Measurements from ENCODE around the gene PTPN7.

PTPN7 gene

GRCh38 chr1:202186327-202186726 is 25.9 kb upstream of the PTPN7 start:
- ChIA-PET POLR2A (interaction anchor here (0.6 kb wide), 1 partner anchor 674 kb away, joined by 6 read pairs; no protein-coding TSS in a partner anchor), CTCF (interaction anchor here (0.6 to 5.0 kb wide), 11 partner anchors 10 to 533 kb away, joined by 3 to 30 read pairs (median 5); no protein-coding TSS in a partner anchor)
- H3K4me3 ChIP-seq (ENCODE audit: low read depth, low read length) = no peak overlapping the region
- no peak for TF ChIP-seq SCRT1 (tag by site-specific recombination; IDR thresholded peaks at IDR 0.05; ENCODE audit: borderline replicate concordance)
- TF ChIP-seq ZNF366 (tag by site-specific recombination; conservative IDR thresholded peaks at IDR 0.05) = no peak
- TF ChIP-seq ZNF221 (tag by site-specific recombination; IDR thresholded peaks at IDR 0.05; ENCODE audit: borderline replicate concordance) = no peak
- TF ChIP-seq KLF9 (tag by site-specific recombination; IDR thresholded peaks at IDR 0.05; ENCODE audit: low read depth) = no peak
- TF ChIP-seq REPIN1 (tag by site-specific recombination; IDR thresholded peaks at IDR 0.05; ENCODE audit: low read depth) = no peak
- TF ChIP-seq ZNF146 (tag by site-specific recombination; IDR thresholded peaks at IDR 0.05) = no peak
- no peak for TF ChIP-seq ZFP69B (tag by site-specific recombination; IDR thresholded peaks at IDR 0.05)
- no peak for TF ChIP-seq ZNF202 (tag by site-specific recombination; IDR thresholded peaks at IDR 0.05; ENCODE audit: borderline replicate concordance)
- TF ChIP-seq ZNF521 (tag by site-specific recombination; IDR thresholded peaks at IDR 0.05) = no peak
- TF ChIP-seq ZNF664 (tag by site-specific recombination; IDR thresholded peaks at IDR 0.05) = no peak
- TF ChIP-seq, protein P1, sequence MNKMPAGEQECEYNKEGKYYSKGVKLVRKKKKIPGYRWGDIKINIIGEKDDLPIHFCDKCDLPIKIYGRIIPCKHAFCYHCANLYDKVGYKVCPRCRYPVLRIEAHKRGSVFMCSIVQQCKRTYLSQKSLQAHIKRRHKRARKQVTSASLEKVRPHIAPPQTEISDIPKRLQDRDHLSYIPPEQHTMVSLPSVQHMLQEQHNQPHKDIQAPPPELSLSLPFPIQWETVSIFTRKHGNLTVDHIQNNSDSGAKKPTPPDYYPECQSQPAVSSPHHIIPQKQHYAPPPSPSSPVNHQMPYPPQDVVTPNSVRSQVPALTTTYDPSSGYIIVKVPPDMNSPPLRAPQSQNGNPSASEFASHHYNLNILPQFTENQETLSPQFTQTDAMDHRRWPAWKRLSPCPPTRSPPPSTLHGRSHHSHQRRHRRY (tag by site-specific recombination; IDR thresholded peaks at IDR 0.05) = no peak
- no peak for TF ChIP-seq ZNF571 (tag by site-specific recombination; IDR thresholded peaks at IDR 0.05)
- TF ChIP-seq CTCF (tag by site-specific recombination; IDR thresholded peaks at IDR 0.05) = no peak
- no peaks in the 10 kb centered on the region for H3K36me3 ChIP-seq (ENCODE audit: control insufficient read depth in 2 of 2, insufficient read depth in 1 of 2, low read length in 2 of 2)
- no peak overlapping the region for H3K27ac ChIP-seq (ENCODE audit: extremely low read depth, low read depth, low read length)
- H3K4me1 ChIP-seq (ENCODE audit: control insufficient read depth, insufficient read depth, low read length) = no peaks in the 10 kb centered on the region
- no peaks in the 10 kb centered on the region for H3K9me3 ChIP-seq (ENCODE audit: control insufficient read depth, insufficient read depth, low read depth, low read length)

DNA sequence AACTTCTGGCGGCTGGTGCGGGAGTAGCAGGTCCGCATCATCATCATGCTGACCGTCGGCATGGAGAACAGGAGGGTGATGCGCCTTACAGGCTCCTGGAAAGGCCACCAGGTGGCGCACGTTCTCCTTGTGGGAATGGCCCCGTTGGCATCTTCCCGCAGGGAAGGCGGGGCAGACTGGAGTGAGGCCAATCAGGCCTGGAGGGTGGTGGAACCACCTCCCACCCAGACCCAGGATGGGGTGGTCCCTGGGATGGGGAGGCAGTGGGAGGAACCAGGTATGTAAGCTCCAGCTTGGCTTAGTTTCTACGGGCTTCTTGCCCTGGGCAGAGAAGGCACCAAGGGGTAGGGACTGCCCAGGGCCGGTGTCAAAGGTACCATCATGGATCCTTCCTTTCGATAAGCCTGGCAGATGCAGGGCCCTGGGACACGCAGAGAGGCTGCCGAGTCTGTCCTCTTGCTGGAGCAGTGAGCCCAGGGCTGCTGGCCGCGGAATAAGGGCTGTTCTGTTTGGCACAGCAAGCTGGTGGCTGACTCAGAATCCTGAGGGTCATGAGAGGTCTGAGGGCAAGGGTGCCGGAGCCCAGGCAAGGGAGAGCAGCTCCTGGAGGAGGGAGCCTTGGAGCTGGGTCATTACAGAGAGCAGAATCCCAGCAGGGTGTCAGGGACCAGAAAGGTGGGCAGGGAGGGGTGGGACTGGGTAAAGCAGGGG is 24.5 kb upstream of the PTPN7 start:
- H3K9me3 ChIP-seq (ENCODE audit: control insufficient read depth, insufficient read depth, low read depth, low read length) = no peaks in the 10 kb centered on the region
- no peak overlapping the region for H3K27ac ChIP-seq (ENCODE audit: extremely low read depth, low read depth, low read length)
- no peak overlapping the region for H3K4me3 ChIP-seq (ENCODE audit: low read depth, low read length)
- ChIA-PET POLR2A (no interaction called here), CTCF (interaction anchor here (0.6 to 5.0 kb wide), 17 partner anchors 9 to 607 kb away, joined by 3 to 30 read pairs (median 3); partner anchors contain the start of gene LGR6)
- H3K36me3 ChIP-seq (ENCODE audit: control insufficient read depth in 2 of 2, insufficient read depth in 1 of 2, low read length in 2 of 2) = no peaks in the 10 kb centered on the region
- no peaks in the 10 kb centered on the region for H3K4me1 ChIP-seq (ENCODE audit: control insufficient read depth, insufficient read depth, low read length)
- TF ChIP-seq ZNF677 (tag by site-specific recombination; IDR thresholded peaks at IDR 0.05) (no peak), ZBTB1 (tag by site-specific recombination; IDR thresholded peaks at IDR 0.05) (no peak), CTCF (tag by site-specific recombination; IDR thresholded peaks at IDR 0.05) (peak; percentile 88), PRDM6 (tag by site-specific recombination; IDR thresholded peaks at IDR 0.05) (no peak), ZNF785 (tag by site-specific recombination; IDR thresholded peaks at IDR 0.05) (no peak), ZNF174 (tag by site-specific recombination; IDR thresholded peaks at IDR 0.05) (no peak), ZNF10 (tag by site-specific recombination; IDR thresholded peaks at IDR 0.05) (no peak), ZSCAN18 (tag by site-specific recombination; IDR thresholded peaks at IDR 0.05) (no peak), ZFP69B (tag by site-specific recombination; IDR thresholded peaks at IDR 0.05) (no peak), ZNF239 (tag by site-specific recombination; IDR thresholded peaks at IDR 0.05) (no peak), GLIS1 (tag by site-specific recombination; IDR thresholded peaks at IDR 0.05) (peak; percentile 53), ZNF354C (tag by site-specific recombination; IDR thresholded peaks at IDR 0.05; ENCODE audit: borderline replicate concordance, low read depth) (no peak), ZNF112 (tag by site-specific recombination; IDR thresholded peaks at IDR 0.05) (no peak)
- TF ChIP-seq, protein P2, sequence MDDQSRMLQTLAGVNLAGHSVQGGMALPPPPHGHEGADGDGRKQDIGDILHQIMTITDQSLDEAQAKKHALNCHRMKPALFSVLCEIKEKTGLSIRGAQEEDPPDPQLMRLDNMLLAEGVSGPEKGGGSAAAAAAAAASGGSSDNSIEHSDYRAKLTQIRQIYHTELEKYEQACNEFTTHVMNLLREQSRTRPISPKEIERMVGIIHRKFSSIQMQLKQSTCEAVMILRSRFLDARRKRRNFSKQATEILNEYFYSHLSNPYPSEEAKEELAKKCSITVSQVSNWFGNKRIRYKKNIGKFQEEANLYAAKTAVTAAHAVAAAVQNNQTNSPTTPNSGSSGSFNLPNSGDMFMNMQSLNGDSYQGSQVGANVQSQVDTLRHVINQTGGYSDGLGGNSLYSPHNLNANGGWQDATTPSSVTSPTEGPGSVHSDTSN (CRISPR knock-in tag; IDR thresholded peaks at IDR 0.05) = no peak

Data from HEK293 (cell line).